ENCODE results near the gene TRAT1. TPM values are rescaled to one million over a fixed set of nuclear protein-coding genes. Genes with fewer than 3 reads are reported as not detected.

TRAT1 gene, protein sequence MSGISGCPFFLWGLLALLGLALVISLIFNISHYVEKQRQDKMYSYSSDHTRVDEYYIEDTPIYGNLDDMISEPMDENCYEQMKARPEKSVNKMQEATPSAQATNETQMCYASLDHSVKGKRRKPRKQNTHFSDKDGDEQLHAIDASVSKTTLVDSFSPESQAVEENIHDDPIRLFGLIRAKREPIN
- not detected for total RNA-seq

DNA sequence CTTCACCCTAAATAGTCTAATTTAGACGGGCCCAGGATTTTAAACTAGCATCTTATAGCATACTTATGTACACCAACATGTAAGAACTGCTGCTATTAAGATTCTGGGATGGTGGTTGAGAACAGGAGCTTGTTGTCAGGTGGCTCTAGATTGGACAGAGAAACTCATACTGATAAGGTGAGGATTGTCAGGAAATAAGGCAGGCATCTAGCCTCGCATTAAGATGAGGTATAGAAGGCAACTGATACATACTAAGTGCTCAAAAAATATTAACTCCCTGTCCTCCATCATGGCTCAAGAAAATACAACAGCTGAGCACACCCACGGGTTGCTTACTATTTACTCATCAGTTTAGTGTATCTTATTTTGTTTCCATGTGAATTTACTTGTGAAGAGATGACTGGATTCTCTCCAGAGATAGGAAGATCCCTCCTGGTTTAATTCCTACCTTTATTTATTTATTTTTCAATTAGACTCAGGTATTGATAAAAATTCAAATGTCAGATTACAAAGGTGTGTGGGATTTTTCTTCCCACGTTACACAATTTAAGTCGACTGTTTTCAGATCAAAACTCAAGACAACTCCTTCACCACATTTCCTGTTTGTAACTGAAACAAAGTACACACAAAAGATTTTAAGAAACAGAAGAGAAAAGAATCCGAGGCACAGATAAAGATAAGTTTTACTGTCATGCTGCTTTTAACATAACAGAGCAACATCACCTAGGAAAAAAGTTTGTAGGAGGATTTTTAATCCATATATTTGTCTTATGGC lies at the start of gene TRAT1:
Gene TRAT1 (plus strand): TSS at position 664 of the 775 bp plus-strand sequence. CDS start 142 bp downstream, outside the sequence.
- Histone ChIP-seq H3K9me3 (no peaks in the 10 kb centered on the region), H3K36me3 (replicated peaks in 1 of 2; ENCODE audit: insufficient read depth in 1 of 2, low read depth in 2 of 2) (no peaks in the 10 kb centered on the region), H3K4me3 (no peak within 1 kb of the TSS), H3K27ac (no peak within 1 kb of the TSS), H3K27me3 (no peaks in the 10 kb centered on the region), H3K4me1 (no peaks in the 10 kb centered on the region)
- DNase-seq (no peak), ATAC-seq (no peak)
- TF ChIP-seq POLR2A (IDR thresholded peaks at IDR 0.05): no peak
- TF ChIP-seq, protein P1, sequence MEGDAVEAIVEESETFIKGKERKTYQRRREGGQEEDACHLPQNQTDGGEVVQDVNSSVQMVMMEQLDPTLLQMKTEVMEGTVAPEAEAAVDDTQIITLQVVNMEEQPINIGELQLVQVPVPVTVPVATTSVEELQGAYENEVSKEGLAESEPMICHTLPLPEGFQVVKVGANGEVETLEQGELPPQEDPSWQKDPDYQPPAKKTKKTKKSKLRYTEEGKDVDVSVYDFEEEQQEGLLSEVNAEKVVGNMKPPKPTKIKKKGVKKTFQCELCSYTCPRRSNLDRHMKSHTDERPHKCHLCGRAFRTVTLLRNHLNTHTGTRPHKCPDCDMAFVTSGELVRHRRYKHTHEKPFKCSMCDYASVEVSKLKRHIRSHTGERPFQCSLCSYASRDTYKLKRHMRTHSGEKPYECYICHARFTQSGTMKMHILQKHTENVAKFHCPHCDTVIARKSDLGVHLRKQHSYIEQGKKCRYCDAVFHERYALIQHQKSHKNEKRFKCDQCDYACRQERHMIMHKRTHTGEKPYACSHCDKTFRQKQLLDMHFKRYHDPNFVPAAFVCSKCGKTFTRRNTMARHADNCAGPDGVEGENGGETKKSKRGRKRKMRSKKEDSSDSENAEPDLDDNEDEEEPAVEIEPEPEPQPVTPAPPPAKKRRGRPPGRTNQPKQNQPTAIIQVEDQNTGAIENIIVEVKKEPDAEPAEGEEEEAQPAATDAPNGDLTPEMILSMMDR (IDR thresholded peaks at IDR 0.05): no peak
- WGBS, 2 donors: 43 to 49% methylated on average over 6 of the region's 6 CpGs
- intact Hi-C loops (cut with DNase I): no loop called here

DNA sequence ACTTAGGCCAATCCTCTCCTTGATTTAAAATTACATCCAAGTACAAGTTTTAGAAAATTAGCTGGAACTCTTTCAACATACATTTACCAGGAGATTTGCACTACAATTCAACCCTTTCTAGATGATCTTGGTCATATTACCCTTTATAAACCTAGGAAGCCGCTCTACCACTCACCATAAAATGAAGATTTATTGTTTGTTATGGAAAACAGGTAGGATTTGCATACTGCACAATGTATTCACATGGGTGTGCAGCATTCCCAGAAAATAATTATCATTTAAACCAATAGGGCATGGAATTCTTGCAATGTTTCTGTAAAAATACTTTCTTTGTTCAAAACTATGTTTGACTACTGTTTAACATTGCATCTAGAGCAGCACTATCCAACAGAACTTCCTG lies 46.9 kb upstream of the TRAT1 start:
- Histone ChIP-seq H3K27me3 (no peaks in the 10 kb centered on the region), H3K4me1 (no peaks in the 10 kb centered on the region), H3K9me3 (no peaks in the 10 kb centered on the region), H3K27ac (no peak overlapping the region), H3K36me3 (replicated peaks in 1 of 2; ENCODE audit: insufficient read depth in 1 of 2, low read depth in 2 of 2) (no peaks in the 10 kb centered on the region), H3K4me3 (no peak overlapping the region)
- DNase-seq: no peak
- TF ChIP-seq, protein P1 (IDR thresholded peaks at IDR 0.05): no peak
- TF ChIP-seq POLR2A (IDR thresholded peaks at IDR 0.05): no peak
- 83 to 88% methylated on average over 1 of the region's 1 CpG for WGBS, 2 donors
- no peak for ATAC-seq
- intact Hi-C loops (cut with DNase I): no loop called here

DNA sequence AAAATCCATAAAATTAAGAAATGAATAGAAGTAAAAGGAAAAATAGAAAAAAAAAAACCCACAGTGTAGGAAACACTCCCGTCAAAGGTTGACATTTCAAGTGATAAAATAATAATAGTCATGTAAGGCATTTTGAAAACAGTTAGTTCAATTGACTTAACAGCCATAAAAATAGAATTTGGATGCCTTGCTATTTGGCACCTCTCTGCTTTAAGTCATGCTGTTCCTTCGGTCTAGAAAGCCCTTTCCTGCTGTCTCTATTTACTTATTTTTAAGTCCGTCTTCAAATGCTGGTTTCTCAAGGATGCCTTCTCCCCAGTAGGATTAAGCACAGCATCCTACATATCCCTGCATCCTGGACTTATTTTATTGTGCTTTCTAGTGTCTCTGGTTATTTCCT lies 43.1 kb upstream of the TRAT1 start:
- Histone ChIP-seq H3K4me1 (no peaks in the 10 kb centered on the region), H3K36me3 (replicated peaks in 1 of 2; ENCODE audit: insufficient read depth in 1 of 2, low read depth in 2 of 2) (no peaks in the 10 kb centered on the region), H3K9me3 (no peaks in the 10 kb centered on the region), H3K4me3 (no peak overlapping the region), H3K27me3 (no peaks in the 10 kb centered on the region), H3K27ac (no peak overlapping the region)
- ATAC-seq: no peak
- WGBS, 2 donors: 89% methylated on average over 3 of the region's 3 CpGs
- TF ChIP-seq, protein P1 (IDR thresholded peaks at IDR 0.05): no peak
- no peak for TF ChIP-seq POLR2A (IDR thresholded peaks at IDR 0.05)
- no peak for DNase-seq
- intact Hi-C loops (cut with DNase I): no loop called here

DNA sequence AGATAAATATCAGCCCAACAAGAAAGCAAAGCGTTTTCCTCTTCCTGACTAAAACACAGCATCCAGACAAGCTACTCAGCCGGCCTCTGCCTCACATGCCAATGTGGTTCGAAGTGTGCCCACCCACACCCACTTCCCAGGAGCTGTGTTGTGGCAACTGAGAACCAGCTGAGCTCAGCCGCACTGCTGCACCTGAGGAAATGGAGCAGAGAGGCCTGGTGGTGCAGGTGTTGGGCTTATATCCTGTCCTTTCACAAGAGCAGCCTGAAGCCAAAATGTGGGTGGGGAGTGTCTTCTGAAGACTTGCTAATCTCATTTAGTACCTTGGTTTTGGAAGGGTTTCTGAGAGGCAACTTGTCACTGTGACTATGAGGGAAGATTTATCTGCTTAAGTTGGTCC lies 42.4 kb upstream of the TRAT1 start:
- no peak for TF ChIP-seq POLR2A (IDR thresholded peaks at IDR 0.05)
- TF ChIP-seq, protein P1 (IDR thresholded peaks at IDR 0.05): no peak
- H3K27ac ChIP-seq: no peak overlapping the region
- ATAC-seq (no peak), DNase-seq (no peak)
- H3K4me1 ChIP-seq: no peaks in the 10 kb centered on the region
- no peaks in the 10 kb centered on the region for H3K27me3 ChIP-seq
- intact Hi-C loops (cut with DNase I): no loop called here
- no peaks in the 10 kb centered on the region for H3K36me3 ChIP-seq (replicated peaks in 1 of 2; ENCODE audit: insufficient read depth in 1 of 2, low read depth in 2 of 2)
- no peaks in the 10 kb centered on the region for H3K9me3 ChIP-seq
- H3K4me3 ChIP-seq: no peak overlapping the region
- 81 to 86% methylated on average over 4 of the region's 4 CpGs for WGBS, 2 donors

Measured in body of pancreas (tissue), 4 donors.